Ishikawa (cell line): ENCODE data around the gene RABEP2.

Source experiments
- CEBPB ChIP-seq: IDR thresholded peaks from 2 replicates; pipeline ENCODE4 v1.6.1; 2012
- CREB1 ChIP-seq: IDR thresholded peaks from 2 replicates; pipeline ENCODE4 v1.6.1; 2012; ENCODE audit warnings: low read depth
- EGR1 ChIP-seq: IDR thresholded peaks from 2 replicates; pipeline ENCODE4 v1.6.1; 2012
- EP300 ChIP-seq: IDR thresholded peaks from 2 replicates; pipeline ENCODE4 v1.6.1; 2012; ENCODE audit warnings: borderline replicate concordance
- FOXM1 ChIP-seq: IDR thresholded peaks from 2 replicates; pipeline ENCODE4 v1.6.1; 2012; ENCODE audit warnings: low read depth, borderline replicate concordance
- MAX ChIP-seq: IDR thresholded peaks from 2 replicates; pipeline ENCODE4 v1.6.1; 2012
- NFIC ChIP-seq: IDR thresholded peaks from 2 replicates; pipeline ENCODE4 v1.6.1; 2012
- RAD21 ChIP-seq: IDR thresholded peaks from 2 replicates; pipeline ENCODE4 v1.6.1; 2012; ENCODE audit warnings: low read depth
- REST ChIP-seq: IDR thresholded peaks from 2 replicates; pipeline ENCODE4 v1.6.1; 2012; ENCODE audit warnings: low read depth, mild to moderate bottlenecking
- TAF1 ChIP-seq: IDR thresholded peaks from 2 replicates; pipeline ENCODE4 v1.6.1; 2012; ENCODE audit warnings: low read depth, mild to moderate bottlenecking
- TCF12 ChIP-seq: IDR thresholded peaks from 2 replicates; pipeline ENCODE4 v1.6.1; 2012; ENCODE audit warnings: low read depth
- TEAD4 ChIP-seq: IDR thresholded peaks from 2 replicates; pipeline ENCODE4 v1.6.1; 2012
- USF1 ChIP-seq: IDR thresholded peaks from 2 replicates; pipeline ENCODE4 v1.6.1; 2012
- YY1 ChIP-seq: IDR thresholded peaks from 2 replicates; pipeline ENCODE4 v1.6.1; 2012; ENCODE audit warnings: low read depth
- ZBTB7A ChIP-seq: IDR thresholded peaks from 2 replicates; pipeline ENCODE4 v1.6.1; 2012; ENCODE audit warnings: low read depth

Gene RABEP2

GRCh38 chr16:28950648-28951409 lies 25.8 kb upstream of the RABEP2 start, which contains the start of gene NFATC2IP:
Gene NFATC2IP, plus strand, starts transcription at chr16:28950937. Its CDS starts 75 bp downstream, at chr16:28951012.
- TF ChIP-seq ZBTB7A (peak; percentile 44; the same call in 1 of the 2 replicates), CREB1 (peak; percentile 69), TAF1 (peak; percentile 97), MAX (peak; percentile 52), YY1 (peak; percentile 91), FOXM1 (no peak), REST (no peak), RAD21 (no peak), EGR1 (no peak; the same call in 1 of the 2 replicates), TEAD4 (0 out of 2 replicates have a peak, but pooled peaks have one; percentile 3), TCF12 (peak; percentile 35; the same call in 1 of the 2 replicates), CEBPB (no peak), NFIC (no peak)

- TF ChIP-seq EP300 (no peak), REST (no peak), CREB1 (no peak), YY1 (no peak), EGR1 (no peak), NFIC (no peak), USF1 (no peak), ZBTB7A (no peak), RAD21 (no peak), TEAD4 (no peak), FOXM1 (no peak), TAF1 (no peak), CEBPB (no peak), MAX (no peak), TCF12 (no peak)
Measured at GRCh38 chr16:28946681-28947080, 21.6 kb upstream of the RABEP2 start.

- TF ChIP-seq TEAD4 (no peak), REST (no peak), EP300 (no peak), ZBTB7A (no peak), USF1 (no peak), CREB1 (no peak), TCF12 (no peak), YY1 (no peak), NFIC (no peak)
Measured at GRCh38 chr16:28943281-28943680, 18.2 kb upstream of the RABEP2 start.

- no peak for TF ChIP-seq REST
- no peak for TF ChIP-seq FOXM1
- no peak for TF ChIP-seq TEAD4
- TF ChIP-seq EGR1: no peak
- no peak for TF ChIP-seq ZBTB7A
- TF ChIP-seq YY1: no peak
- TF ChIP-seq MAX: no peak
- no peak for TF ChIP-seq CREB1
- no peak for TF ChIP-seq EP300
- TF ChIP-seq USF1: no peak
- TF ChIP-seq TAF1: no peak
Measured at GRCh38 chr16:28938721-28939120, 13.7 kb upstream of the RABEP2 start.
